Lower leg skin (tissue), 4 donors: ENCODE results near the gene ABCA7. TPM values are rescaled to one million over a fixed set of nuclear protein-coding genes. Genes with fewer than 3 reads are reported as not detected.

Experiments
- DNase-seq, 2 donors: peaks; one replicate each; pipeline ENCODE4 v3.0.0-alpha.2; 2019; ENCODE audit warnings: low spot score in 2 of 2
- H3K4me3 ChIP-seq: fragments of 200-600 bp; sonication (generic); 2 replicates; pipeline ENCODE4 v1.5.1; 2017; ENCODE audit warnings: mild to moderate bottlenecking, low read depth; ENCODE audit not compliant: poor library complexity, severe bottlenecking
- CTCF ChIP-seq, 3 donors: fragments of 450-650 bp; IDR thresholded peaks; one replicate each; pipeline ENCODE4 v1.5.1; 2016; ENCODE audit warnings: antibody characterized with exemption in 3 of 3, mild to moderate bottlenecking in 3 of 3, moderate library complexity in 2 of 3
- POLR2A ChIP-seq, 2 donors: fragments of 450-650 bp; IDR thresholded peaks; one replicate each; pipeline ENCODE4 v1.6.1; 2016 to 2017; ENCODE audit warnings: antibody characterized with exemption in 2 of 2, mild to moderate bottlenecking in 1 of 2, moderate library complexity in 1 of 2
- WGBS, 2 donors: methylation state at CpG; one replicate each; pipeline ENCODE4 v1.1.5; 2018; 5-methylcytosine and 5-hydroxymethylcytosine counted together
- intact Hi-C: fragments of 100-400 bp; cut with DNase I; formaldehyde crosslinking; loops from one replicate; pipeline ENCODE4 v1.15.0; 2023; ENCODE audit warnings: low total_unique reads
- total RNA-seq, 4 donors: library from RNA; depleted of rRNA; stranded (reverse); fragments of >200 nt; gene quantifications; one replicate each; pipeline ENCODE4 v1.1.0, GENCODE V29; 2016

ABCA7 gene
- total RNA-seq, 4 donors from 2014 or later: 30.3 to 39.8 (median 33.5) TPM

GRCh38 chr19:996051-996838 lies 43.7 kb upstream of the ABCA7 start:
- no peak for DNase-seq
- 12 to 19% methylated on average over 52 to 62 of the region's 64 CpGs for WGBS, 2 donors
- intact Hi-C loops: no loop called here
- TF ChIP-seq POLR2A (IDR thresholded peaks at IDR 0.05): no peak
- TF ChIP-seq CTCF (IDR thresholded peaks at IDR 0.05): no peak
- no peak overlapping the region for H3K4me3 ChIP-seq

- intact Hi-C loops: no loop called here
- no peak for DNase-seq
- TF ChIP-seq CTCF (IDR thresholded peaks at IDR 0.05): no peak
- no peak for TF ChIP-seq POLR2A (IDR thresholded peaks at IDR 0.05)
- no peak overlapping the region for H3K4me3 ChIP-seq
- WGBS, 2 donors: 17 to 19% methylated on average over 6 of the region's 6 CpGs
Measured at GRCh38 chr19:998064-998463, 41.8 kb upstream of the ABCA7 start.

GRCh38 chr19:999379-999719 lies 40.6 kb upstream of the ABCA7 start:
- intact Hi-C loops: no loop called here
- TF ChIP-seq POLR2A (IDR thresholded peaks at IDR 0.05): no peak
- no peak for TF ChIP-seq CTCF (IDR thresholded peaks at IDR 0.05)
- 52 to 55% methylated on average over 3 of the region's 3 CpGs for WGBS, 2 donors

GRCh38 chr19:1000095-1000494 lies 39.8 kb upstream of the ABCA7 start, which contains the start of gene GRIN3B:
GRIN3B (plus strand) TSS chr19:1000419; CDS start chr19:1000438, 19 bp downstream.
- TF ChIP-seq POLR2A (IDR thresholded peaks at IDR 0.05) (no peak), CTCF (IDR thresholded peaks at IDR 0.05) (no peak)
- intact Hi-C loops: no loop called here
- no peak for DNase-seq
- H3K4me3 ChIP-seq: no peak within 1 kb of the TSS
- 4 to 5% methylated on average over 16 to 23 of the region's 43 CpGs for WGBS, 2 donors

More at GRCh38 chr19:999379-999719, 40.6 kb upstream of the ABCA7 start:
- no peak for DNase-seq
- H3K4me3 ChIP-seq: no peak overlapping the region

GRCh38 chr19:1000591-1001537 lies 39.0 kb upstream of the ABCA7 start:
- no peak for DNase-seq
- WGBS, 2 donors: 6 to 16% methylated on average over 14 to 37 of the region's 73 CpGs
- intact Hi-C loops: no loop called here
- no peak overlapping the region for H3K4me3 ChIP-seq
- TF ChIP-seq POLR2A (IDR thresholded peaks at IDR 0.05) (no peak), CTCF (IDR thresholded peaks at IDR 0.05) (no peak)
